T1000 (cell line): ENCODE results near the gene COMT.

Experiments used
- DNase-seq: peaks from one replicate; lab custom pipeline; 2025; ENCODE audit warnings: mixed read lengths; lab: John Stamatoyannopoulos, UW

Gene COMT

GRCh38 chr22:19996694-19997384 is 55.3 kb downstream of the COMT start:
- DNase-seq: no peak

GRCh38 chr22:19997561-19998231 is 56.1 kb downstream of the COMT start:
- no peak for DNase-seq

GRCh38 chr22:19998232-19998951 is 56.8 kb downstream of the COMT start:
- no peak for DNase-seq

- no peak for DNase-seq
These were observed 57.6 kb downstream of the COMT start for GRCh38 chr22:19998991-19999820.

- no peak for DNase-seq
These were observed 58.9 kb downstream of the COMT start for GRCh38 chr22:20000246-20001081.

- DNase-seq: no peak
These were observed 59.6 kb downstream of the COMT start for GRCh38 chr22:20001082-20001638.

- no peak for DNase-seq
These were observed 60.6 kb downstream of the COMT start for GRCh38 chr22:20002128-20002527.

GRCh38 chr22:20002636-20003035 is 61.1 kb downstream of the COMT start:
- no peak for DNase-seq

GRCh38 chr22:20003304-20003703 is 61.7 kb downstream of the COMT start:
- DNase-seq: no peak

- DNase-seq: no peak
These were observed 62.9 kb downstream of the COMT start for GRCh38 chr22:20004464-20004863.

GRCh38 chr22:20008221-20008995 is 66.8 kb downstream of the COMT start:
- DNase-seq: no peak

GRCh38 chr22:20009018-20009491 is 67.5 kb downstream of the COMT start:
- DNase-seq: no peak

GRCh38 chr22:20009582-20010306 is 68.2 kb downstream of the COMT start:
- no peak for DNase-seq

- DNase-seq: no peak
These were observed 68.9 kb downstream of the COMT start for GRCh38 chr22:20010307-20011122.

- no peak for DNase-seq
These were observed 69.8 kb downstream of the COMT start for GRCh38 chr22:20011123-20011992.

- DNase-seq: no peak
These were observed 70.6 kb downstream of the COMT start for GRCh38 chr22:20011993-20012740.
